HG03521 (cell line): ENCODE data around the gene RNF152.

Experiments
- ATAC-seq: cut with Tn5 transposase; IDR thresholded peaks from one replicate; pipeline ENCODE4 v1.9.1; 2021; ENCODE audit warnings: mild to moderate bottlenecking, moderate library complexity; ENCODE audit not compliant: unreplicated experiment

Gene RNF152

DNA sequence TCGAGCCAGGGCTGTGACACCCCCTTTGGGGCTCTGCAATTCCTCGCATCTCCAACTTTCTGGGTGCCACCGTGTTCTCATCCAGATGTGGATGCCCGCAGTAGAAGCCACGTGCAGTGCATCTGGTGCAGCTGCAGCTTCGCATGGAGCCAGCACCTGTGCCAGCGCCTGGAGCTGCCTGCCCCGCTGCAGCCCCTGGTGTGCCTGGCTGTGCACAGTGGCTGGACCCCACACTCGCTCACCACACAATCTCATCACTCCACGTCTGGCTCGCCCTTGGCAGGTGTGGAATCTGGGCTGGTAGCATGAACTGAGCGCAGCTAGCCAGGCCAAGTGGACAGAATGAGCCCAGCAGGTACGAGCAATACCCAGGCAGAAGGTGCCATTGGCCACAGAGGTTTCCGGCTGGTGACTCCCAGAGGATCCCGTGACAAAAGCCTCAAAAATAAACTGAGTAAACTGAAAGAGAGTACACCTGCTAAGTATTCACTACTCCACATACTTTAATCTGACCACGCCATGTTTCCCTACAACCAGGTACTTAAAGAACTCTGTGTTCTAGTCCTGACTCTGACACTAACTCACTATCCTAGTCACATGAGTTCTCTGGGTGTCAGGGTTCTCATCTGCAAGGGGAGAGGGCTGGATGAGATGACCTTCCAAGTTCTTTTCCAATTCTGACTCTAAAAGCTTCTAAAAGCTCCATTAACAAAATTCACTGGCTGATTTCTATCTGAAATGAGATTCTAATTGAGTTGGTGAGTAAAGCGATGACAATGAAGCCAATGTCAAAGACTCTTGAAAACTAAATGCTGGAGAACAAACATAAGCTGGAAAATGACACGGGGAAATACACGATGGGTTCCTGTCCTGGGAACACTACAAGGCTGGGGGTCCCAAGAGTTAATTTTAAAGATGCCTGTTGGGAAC is 37.1 kb downstream of the RNF152 start:
- no peak for ATAC-seq

- ATAC-seq = no peak
These were observed 38.0 kb downstream of the RNF152 start for GRCh38 chr18:61854578-61855448.

DNA sequence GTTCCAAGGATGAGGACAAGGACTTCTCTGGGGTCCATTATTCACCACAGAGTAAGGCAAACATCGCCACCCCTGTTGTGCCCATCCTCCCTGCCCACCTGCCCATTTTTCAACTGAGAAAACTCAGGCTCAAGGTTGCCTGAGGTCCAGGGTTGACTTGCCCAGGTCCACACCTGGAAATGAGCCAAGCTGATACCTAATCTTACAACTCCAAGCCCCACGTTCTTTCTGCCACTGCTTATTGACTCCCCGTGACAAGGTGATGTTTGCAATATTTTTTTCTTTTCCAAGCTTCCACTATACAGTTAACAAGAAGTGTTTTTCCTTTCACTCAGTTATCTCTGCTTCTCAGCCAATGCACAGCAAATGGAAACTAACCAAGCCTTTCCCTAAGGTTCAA is 39.0 kb downstream of the RNF152 start:
- no peak for ATAC-seq

GRCh38 chr18:61852496-61852895 is 40.3 kb downstream of the RNF152 start:
- no peak for ATAC-seq

DNA sequence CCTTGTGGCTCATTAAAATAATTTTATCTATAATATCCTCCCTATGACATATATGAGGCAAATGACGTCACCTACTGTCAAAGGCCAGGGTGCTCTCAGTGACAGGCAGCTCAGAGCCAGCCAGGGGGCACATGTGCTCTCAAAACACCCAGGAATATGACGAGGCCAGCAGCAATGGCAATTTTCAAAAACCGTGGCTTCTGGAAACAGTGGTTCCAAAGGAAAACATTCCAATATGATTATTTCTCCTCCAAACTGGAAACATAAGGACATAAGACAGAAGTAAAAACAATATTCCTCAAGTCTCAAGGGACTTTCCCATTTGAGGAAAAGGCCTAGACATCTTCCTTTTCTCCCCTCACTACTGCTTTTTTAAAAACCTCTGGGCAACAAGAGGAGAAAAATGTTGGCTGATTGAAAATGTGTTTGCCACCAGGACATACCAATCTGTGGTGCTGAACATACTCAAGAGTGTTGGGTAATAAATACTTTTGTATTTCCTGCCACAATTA is 40.8 kb downstream of the RNF152 start:
- no peak for ATAC-seq

GRCh38 chr18:61851279-61851678 is 41.5 kb downstream of the RNF152 start:
- ATAC-seq = no peak

DNA sequence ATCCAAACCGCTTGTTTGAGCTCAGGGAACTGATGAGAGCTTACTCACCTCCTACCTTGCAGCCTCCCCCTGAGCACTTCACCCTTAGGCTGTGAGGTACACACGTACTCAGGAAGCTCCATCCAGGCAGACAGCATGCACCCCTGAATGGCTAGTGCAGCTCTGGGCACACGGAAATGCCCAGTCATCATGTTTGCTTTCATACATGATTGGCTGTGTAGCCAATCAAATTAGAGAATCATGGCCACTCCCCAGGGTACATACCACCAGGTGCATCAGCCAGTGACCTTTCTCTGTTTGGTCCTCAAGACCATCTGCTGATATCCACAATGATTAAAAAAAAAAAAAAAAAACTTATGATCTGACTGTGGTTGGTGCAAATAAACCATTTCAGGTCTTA is 42.1 kb downstream of the RNF152 start:
- ATAC-seq = no peak

DNA sequence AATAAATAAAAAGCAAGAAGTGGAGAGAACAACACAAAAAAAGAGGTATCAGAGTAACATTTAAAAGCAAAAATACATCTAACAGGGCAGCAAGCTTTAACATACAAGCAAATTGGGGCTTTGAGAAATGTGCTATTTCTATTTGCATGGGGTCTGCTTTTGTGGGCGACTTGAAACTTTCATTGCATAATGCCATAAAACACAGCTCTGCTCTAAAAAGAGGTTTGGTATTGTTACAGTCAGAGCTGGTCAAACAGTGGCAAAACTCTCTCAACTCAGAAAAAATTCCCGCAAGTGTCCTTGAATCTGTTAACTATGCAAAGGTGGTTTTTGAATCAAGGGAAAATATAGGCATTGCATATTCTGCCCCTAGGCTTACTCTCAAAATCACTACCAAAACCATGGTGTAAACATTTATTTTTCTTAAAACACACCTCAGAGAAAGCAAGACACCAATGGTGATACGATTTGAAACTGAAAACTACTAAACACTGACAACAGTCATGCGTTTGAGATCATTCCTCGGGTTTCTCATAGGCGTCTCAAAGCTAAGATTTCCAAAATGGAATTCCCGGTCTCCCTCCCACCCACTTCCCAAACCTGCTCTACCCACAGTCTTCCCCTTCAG is 45.5 kb downstream of the RNF152 start:
- no peak for ATAC-seq

- ATAC-seq = no peak
These were observed 47.6 kb downstream of the RNF152 start for GRCh38 chr18:61845197-61845596.

DNA sequence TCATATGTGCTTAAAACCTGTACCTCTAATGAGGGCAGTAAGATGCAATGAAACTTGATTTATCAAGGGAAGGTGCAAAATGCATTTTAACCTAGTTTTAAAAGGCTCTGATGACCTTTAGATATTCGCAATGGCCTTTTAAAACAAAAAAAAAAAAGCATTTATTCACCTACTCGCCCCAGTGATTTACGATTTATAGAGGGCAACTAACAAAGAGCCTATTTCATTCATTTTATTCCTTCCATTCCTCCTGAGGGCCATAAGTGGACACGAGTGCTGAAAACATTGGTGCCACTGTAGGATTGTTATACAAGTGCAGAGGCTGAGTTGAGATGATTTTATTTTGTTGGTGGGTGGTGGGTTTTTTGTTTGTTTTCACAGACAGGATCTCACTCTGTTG is 48.1 kb downstream of the RNF152 start:
- no peak for ATAC-seq

DNA sequence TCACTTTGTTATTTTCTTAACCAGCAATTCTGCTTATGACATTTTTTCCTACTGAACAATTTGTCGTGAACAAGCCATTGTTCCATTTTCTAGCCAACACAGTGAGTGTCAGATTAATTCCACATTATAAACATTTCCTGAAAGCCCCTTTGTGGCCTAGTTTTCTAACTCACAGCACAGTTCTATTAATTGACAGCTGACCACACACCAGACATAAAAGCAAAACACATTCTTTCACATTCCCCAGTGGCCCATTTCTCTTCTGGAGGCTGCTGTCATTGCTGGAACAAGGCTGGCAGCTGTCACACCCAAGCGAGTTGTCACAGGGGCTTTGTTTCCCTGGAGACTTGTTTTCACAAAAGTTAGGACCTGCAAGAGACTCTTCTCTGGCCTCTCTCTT is 50.7 kb downstream of the RNF152 start:
- ATAC-seq = no peak

DNA sequence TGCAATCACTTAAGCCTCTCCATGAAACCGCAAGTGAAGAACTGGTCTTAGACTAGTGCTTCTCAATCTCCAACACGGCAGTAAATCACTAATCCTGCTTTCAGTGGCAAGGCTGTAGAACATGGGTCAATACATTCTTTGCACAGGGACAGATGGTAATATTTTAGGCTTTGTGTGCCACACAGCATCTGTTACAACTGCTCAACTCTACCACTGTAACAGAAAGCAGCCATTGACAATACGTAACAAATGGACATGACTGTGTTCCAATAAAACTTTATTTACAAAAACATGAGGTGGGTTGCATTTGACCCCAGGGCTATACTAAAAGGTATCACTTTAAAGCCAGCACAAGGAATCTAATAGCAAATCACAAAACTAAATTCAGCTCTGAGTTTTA is 51.1 kb downstream of the RNF152 start:
- ATAC-seq = no peak

DNA sequence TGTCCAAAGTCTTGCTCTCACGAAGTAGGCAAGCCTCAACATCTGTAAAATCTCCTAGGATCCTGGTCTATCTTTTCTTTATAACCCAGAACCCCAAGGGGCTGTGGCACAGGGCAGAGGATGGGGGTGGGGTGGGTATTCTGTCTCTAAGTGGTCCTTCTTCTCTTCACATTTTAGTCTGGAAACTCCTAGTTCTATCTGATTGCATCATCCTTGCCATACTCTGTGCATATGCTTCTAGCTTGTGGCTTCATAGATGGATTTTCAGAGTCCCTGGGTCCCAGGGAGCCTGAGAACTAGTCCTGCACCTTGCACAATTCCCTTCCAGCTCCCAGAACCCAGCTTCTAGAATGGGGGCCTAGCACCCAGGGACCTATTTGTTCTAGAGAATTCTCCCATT is 52.5 kb downstream of the RNF152 start:
- no peak for ATAC-seq

- no peak for ATAC-seq
These were observed 54.3 kb downstream of the RNF152 start for GRCh38 chr18:61838521-61838920.

DNA sequence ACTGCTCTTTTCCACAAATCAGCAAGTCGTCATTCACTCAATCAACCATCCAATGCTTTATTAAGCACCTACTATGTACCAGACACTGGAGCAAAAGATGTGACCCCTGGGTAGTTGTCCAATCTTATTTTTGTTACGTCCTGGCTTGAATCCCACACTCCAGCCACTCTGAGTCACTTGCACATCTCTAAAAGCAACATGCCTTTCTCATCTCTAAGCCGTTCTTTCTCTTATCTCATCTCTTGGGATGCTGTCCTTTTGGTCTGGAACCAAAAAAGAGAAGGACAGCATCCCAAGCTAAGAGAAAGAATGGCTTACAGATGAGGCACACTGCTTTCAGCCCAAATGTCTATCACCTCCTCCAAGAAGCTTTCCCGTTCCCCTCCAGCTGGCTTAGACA is 58.8 kb downstream of the RNF152 start:
- ATAC-seq = no peak

- no peak for ATAC-seq
These were observed 59.4 kb downstream of the RNF152 start for GRCh38 chr18:61833387-61833786.

DNA sequence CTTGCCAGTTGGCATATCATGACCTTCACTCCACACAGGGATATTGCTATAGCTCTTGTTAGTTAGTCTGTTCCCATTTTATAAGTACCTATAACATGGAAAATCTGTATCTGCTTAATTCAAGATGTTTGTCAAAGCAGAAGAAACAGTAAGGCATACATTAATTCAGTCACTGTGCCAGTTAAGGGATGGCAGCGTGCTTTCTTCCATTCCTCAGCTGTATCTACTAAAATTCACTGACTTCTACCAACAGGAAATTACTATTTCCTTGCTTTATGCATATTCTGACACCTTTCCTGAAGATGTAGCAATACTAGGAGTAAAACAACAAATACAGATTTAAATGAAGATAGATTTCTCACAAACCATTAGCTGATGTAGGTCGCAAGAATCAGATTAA is 59.9 kb downstream of the RNF152 start:
- no peak for ATAC-seq

DNA sequence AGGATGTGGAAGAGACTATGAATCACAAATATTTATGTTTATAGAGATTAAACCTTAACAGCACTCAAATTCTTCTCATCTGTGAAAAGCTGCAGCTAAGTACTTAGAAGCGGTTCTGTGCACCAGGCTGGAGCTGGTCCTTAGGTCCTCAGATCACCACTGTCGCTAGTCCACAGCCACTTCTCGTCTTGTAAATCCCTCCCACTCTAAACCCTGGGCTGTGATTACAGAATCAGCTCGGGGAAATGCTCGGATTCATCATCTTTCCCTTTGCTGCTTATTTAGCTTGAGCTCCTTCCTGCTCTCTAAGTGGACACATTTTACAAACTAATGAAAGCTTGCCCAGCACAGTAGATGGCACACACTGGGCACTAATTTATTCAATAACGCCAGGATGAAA is 61.7 kb downstream of the RNF152 start:
- no peak for ATAC-seq

DNA sequence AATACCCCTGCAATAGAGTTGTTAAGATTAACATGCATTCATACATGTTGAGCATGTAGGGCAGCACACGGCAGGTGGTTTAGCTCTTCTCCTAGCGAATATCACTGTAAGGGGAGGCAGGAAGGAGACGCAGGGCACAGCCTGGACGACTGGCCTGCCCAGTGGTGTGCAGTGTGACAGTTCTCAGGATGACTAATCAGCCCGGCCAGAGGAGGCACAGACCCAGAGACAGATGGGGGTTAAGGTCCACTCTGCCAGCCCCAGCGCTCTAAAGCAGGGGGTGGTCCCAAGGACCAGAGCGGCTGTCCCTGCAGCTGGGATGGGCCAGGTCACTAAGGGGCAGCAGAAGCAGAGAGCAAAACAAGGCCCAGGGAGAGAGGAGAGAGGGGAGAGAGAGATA is 63.7 kb downstream of the RNF152 start:
- no peak for ATAC-seq

DNA sequence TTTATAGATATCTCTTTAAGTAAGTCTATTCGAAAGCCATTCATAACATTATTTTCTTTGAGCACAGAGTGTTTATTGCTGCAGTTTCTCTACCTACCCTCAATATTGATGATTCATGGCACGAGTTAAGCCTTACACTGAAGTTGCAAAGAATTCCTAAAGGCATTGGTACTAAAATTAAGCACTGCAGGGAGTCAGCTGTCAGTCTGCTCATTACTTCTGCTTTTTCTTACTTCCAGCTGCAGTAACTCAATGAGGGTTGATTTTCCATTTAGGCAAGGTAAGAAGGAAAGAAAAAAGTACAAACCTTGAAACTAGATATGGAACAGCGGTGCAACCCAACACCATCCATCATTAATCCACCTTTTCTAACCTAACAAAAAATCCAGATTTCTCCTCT is 65.2 kb downstream of the RNF152 start:
- ATAC-seq = no peak

DNA sequence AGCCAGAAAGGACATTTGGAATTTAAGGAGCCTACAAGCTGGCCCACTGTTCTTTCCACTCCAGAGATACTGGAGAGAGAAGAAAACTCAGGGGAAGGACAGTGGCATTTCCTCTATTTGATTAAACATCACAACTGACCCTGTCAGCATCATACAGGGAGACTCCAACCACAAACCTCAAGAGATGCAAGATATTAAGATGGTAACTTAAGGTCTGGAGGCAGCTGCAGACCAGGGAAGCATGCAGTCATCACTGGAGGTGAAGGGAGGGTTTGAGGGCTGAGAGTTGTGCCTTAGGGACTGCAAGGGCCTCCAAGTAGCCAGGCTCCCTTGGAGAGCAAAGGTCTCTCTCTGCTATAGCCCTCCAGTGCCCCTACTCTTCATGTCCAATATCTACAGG is 67.4 kb downstream of the RNF152 start:
- ATAC-seq = no peak
